Stimulated activated CD8-positive, alpha-beta memory T cell treated with anti-CD3 and anti-CD28 coated beads, Interleukin-2, amount 100 ng/mL, for 1 hour (primary cell): ENCODE measurements around the gene EFNA5.

Source experiments
- DNase-seq, 2 donors: peaks; one replicate each; pipeline ENCODE4 v3.0.0-alpha.2; 2020; ENCODE audit warnings: low read depth in 2 of 2

EFNA5 gene

DNA sequence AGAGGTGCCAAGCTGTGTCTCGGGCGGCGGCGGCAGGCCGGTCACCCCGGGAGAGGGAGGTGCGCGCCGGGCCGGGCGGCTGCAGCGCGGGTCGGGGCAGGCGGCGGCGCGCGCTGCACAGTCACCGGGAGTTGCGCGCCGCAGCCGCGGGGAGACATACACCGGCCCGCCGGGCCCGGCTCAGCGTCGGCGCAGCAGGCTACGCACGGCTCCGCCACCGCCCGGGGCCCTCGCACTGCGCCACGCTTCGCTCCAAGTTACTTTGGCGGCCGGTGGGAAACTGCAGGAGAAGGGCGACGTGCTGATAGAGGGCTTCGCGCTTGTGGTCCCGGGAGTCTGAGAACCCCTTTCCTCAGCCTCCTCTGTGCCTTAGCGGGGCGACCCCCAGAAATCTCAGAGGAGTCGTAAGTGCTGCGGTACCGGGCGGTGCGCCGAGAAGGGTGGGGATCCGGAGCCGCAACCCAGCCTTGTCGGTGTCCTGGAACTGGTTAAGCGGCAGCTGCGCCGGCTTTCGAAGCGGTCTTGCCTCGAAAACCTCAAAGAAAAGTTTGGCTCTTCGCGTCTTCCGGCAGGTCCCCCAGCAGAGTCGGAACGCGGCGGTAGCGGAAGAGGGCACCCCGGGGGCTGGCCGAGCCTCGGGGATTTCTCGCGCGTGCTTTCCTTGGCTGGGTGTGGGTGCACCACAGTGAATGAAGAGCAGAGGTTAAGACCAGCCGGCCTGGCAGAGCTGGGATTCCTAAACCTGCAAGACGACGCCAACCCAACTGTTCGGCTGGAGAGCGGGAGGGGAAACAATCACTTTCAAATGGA is at the start of gene EFNA5:
Gene EFNA5 (minus strand): TSS at position 6 of the 810 bp plus-strand sequence.
- no peak for DNase-seq

DNA sequence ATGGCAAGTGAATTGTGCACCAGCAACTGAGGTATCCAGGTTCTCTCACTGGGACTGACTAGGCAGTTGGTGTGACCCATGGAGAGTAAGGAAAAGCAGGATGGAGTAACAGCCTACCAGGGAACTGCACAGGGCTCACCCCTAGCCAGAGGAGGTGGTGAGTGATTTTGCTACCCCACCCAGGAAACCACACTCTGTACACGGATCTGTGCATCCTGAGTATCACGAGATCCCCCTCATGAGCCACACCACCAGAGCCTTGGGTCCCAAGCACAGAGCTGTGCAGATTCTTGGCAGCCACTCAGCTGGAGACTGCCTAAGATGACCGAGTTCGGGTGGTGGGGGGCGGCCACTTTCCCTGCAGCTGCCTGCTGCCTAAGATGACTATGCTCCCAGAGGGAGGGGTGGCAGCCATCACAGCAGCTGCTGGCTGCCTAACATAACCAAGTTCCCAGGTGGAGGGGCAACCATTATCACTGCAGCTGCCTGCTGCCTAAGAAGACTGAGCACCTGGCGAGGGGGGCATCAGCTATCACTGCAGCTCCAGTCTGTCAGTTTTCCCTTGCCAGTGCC is 48.4 kb upstream of the EFNA5 start:
- DNase-seq: no peak

DNA sequence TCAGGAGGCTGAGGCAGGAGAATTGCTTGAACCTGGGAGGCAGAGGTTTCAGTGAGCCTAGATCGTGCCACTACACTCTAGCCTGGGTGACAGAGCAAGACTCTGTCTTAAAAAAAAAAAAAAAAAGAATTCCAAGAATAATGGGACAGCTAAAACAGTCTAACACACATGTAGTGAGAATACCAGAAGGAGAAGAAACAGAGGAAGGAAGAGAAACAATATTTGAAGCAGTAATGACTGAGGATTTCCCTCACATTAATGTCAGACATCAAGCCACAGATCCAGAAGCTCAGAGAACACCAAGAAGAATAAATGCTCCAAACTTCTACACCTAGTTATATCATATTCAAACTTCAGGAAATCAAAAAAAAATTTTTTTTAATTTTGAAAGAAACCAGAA is 47.1 kb upstream of the EFNA5 start:
- DNase-seq: no peak

DNA sequence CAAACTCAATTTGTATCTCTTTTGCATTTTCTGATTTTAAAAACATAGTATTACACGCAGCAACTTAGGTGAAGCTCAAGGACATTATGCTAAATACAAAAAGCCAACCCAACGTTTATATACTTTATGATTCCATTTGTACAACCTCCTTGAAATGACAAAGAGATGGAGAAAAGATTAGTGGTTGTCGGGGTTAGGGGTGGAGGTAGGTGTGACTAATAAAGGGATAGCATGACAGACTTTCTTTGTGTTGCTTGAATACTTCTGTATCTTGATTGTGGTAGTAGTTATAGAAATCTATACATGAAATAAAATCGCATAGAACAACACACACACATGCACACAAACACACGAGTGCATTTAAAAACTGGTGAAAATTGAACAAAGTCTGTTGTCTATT is 42.5 kb upstream of the EFNA5 start:
- no peak for DNase-seq

DNA sequence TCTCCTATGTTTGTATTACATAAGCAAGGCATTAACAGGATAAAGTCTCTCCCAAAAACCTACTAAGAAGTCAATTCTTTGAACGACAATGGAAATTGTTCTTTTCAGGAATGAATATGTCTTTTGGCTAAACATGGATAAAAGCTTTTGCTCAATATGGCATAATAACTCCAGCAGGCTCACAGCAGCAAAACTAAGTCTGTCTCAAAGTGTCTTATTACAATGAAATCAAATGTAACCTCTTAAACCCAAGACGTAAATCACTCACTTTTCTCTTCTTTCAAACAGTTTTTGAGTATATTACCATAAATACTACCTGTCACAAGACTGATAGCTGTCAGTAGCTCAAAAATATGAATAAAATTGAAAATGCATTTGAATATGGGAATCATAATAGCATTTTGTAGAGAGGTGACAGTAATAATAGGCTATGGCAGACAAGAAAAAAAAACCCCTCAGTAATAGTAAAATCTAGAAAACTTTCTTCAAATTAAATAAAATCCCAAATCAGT is 41.7 kb upstream of the EFNA5 start:
- DNase-seq: no peak

- no peak for DNase-seq
Observed at GRCh38 chr5:107705402-107706014, 34.8 kb upstream of the EFNA5 start.

DNA sequence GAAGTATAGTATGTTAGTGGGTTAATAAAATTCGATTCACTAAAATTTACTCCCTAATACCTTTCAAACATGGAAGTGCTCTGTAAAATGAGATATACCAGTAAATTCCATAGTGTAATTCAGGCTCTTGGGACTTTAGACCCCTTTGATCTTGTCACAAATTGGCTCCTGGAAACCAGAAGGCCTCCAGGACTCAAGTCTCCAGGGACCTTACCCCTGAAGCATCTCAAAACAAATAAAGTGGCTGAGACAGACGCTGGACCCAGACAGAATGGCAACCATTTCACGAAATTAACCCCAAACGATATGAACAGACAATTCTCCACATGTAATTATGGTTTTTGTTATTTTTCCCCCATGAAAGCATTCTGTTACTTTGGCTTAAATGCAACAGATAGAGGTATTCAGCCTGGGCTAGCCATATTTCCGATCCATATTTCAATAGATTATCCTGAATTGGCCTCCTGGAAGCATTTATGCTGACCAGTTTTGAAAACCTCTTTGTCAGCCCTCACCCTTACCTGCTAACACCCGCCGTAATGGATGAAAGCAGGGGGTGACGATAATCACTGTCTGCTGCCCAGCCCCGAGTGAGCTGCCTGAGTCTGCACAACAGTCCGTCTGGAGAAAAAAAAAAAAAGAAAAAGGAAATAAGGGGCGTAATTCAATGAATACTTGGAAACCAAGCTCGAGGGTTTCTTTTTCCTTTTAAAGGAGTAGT is 34.1 kb upstream of the EFNA5 start:
- DNase-seq: no peak

GRCh38 chr5:107700481-107700880 is 29.7 kb upstream of the EFNA5 start:
- no peak for DNase-seq

DNA sequence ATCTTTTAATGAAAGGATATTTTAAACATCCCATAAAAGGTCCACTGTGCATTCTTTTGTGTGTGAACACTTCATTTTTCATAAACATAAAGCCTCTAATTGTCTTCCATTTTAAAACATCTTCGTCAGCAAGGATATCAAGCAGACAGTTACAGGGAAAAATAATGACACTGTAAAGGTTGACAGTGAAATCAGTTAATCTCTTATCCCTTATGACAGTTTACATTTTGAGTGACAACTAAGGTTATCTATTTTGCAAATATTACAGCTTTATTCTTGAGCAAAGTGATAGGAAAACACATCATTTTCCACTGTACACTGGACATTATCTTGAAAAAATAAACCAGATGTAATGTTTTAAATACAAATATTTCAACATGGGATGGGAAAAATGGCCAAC is 28.7 kb upstream of the EFNA5 start:
- no peak for DNase-seq

DNA sequence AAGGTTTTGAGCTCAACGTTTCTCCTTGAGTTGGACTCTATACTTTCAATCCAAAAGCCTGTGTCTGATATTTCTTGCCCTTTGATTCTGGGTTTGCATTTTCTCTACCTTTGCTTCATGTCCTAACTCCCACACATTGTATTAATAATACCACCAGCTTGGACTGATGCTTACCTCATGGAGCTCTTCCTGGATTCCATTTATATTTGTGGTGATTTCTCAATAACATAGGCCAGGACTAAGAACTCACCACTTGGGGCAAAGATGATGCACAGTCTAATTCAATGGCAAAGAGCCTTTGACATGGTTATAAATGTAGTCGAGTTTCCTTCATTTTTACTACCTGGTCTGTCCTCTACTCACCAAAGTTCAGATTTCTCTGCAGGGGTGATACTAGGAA is 27.5 kb upstream of the EFNA5 start:
- no peak for DNase-seq

DNA sequence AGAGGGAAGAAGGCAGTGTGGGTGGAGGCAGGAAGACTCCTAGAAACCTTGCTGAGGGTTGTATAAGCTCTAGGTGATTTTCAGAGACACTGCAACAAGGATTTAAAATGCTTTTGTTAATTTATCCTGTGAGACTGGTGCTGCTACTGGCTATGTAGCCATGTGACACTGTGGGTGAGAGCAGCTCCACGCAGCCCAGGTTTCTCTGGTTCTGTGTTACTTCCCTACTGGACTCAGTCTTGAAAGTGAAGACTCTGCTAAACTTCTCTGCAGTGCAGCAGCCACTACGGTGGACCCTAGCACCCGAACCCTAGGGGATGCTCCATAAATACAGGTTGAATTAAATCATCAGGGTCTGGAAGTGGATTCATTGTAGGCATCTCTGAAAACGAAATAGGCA is 25.8 kb upstream of the EFNA5 start:
- no peak for DNase-seq

GRCh38 chr5:107696080-107696479 is 25.3 kb upstream of the EFNA5 start:
- DNase-seq: no peak

DNA sequence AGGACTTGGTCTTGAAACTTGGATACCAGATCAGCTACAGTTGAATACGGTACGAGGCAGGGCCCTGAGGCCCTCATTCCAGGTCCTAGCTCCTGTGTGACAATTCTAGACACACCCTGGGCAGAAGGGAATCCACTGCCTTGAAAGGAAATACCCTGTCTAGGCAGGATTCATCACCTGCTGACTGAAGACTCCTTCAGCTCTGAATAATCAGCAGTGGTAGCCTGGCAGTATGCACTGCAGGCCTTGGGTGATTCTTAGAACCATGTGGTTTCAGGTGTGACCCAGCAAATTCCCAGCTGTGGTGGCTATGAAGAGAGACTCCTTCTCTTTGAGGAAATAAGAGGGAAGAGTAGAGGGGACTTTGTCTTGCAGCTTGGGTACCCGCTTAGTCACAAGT is 17.2 kb upstream of the EFNA5 start:
- DNase-seq: no peak

DNA sequence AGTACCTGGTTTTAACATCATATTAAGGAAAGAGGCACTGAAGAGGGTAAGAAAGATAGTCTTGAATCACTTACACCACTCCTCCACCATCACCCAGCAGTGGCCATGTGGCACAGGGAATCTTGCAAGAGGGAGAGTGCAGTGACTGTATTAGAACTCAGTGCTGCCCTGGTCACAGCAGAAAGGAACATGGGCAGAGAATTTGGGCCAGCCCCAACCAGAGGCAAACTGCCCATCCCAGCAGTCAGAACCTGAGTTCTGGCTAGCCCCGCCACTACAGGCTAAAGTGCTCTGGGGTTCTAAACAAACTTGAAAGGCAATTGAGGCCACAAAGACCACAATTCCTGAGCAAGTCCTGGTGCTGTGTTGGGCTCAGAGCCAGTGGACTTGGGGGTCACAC is 16.7 kb upstream of the EFNA5 start:
- DNase-seq: no peak

DNA sequence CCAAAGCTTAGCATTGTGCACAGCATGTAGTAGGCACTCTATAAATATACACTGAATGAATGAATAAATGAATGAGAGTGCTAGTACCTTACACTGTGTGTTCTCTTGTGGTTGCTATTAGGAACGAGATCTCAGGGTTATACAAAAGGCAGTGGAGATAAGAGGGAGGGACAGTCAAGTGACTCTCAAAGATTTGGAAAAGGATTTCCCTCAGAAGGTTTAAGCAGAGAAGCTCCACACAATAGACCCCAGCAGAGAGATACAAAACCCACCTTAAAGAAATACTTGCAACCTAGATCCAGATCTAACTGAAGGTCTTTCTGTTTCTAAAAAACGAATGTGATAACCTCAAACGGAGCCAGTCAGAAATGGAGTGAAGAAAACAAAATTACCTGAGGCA is 11.8 kb upstream of the EFNA5 start:
- no peak for DNase-seq

GRCh38 chr5:107680799-107681198 is 10.1 kb upstream of the EFNA5 start:
- DNase-seq: no peak

- no peak for DNase-seq
Observed at GRCh38 chr5:107680099-107680498, 9.4 kb upstream of the EFNA5 start.

- no peak for DNase-seq
Observed at GRCh38 chr5:107676702-107677101, 6.0 kb upstream of the EFNA5 start.

GRCh38 chr5:107675201-107675600 is 4.5 kb upstream of the EFNA5 start:
- DNase-seq: no peak

DNA sequence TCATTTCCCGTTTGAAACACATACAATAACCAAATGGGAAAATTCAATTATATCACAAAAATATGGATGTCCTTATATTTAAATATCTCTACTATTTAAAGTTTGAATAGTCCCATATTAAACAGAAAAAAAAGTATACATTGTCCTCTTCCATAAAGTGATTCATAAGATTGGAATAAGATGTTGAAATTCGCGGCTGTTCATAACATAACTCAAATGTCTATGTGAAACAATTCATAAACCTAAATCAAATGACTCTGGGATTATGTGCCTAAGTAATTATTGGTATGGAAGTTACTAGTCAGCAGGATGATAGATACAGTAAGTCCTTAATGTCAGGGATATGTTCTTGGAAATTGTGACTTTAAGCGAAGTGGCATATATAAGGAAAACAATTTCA is 3.9 kb upstream of the EFNA5 start:
- DNase-seq: no peak

DNA sequence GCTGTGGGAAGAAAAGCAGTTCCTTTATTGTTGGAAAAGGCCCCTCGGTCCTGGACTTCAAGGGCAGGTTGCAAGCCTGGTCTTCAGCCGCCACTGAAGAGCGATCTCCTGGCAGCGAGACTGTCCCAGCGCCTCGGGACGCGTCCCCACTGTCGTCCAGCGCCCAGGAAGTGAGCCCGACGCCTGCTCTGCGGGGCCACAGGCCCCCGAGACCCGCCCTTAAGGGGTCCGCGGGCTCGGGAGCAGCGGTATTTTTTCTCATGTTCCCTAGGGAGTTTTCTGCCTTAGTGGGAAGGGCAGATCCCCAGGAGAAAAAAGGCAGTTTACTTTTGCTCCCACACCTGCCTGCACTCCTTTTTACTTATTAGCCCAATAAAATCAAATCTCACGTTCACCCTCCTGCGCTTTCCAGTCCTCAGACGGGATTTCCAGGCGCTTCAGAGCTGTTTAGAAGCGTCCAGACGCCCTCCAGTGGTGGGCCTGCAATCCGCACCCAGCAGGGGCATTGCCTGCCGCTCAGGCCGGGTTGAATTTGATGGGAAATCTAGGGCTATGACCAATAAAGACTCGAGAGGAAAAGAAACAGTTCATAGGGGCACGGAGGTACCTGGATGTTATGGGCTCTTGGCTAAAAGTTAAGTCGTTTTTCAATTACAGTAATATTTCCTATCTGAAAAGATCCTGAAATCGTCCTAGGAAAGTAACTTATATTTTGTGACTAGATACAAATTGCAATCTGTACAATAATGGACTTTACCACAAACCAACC is 2.8 kb upstream of the EFNA5 start:
- peak; percentile 41 to 42 for DNase-seq

GRCh38 chr5:107673039-107673367 is 2.3 kb upstream of the EFNA5 start:
- no peak for DNase-seq
